Mucosa of descending colon (tissue), 3 donors: ENCODE data around the gene CHD2. TPM values are rescaled to one million over a fixed set of nuclear protein-coding genes. Genes with fewer than 3 reads are reported as not detected.

Experiments used
- ATAC-seq: fragments of 200-7000 bp; cut with Tn5 transposase; one replicate; pipeline ENCODE4 v1.9.1; 2020; ENCODE audit warnings: mild to moderate bottlenecking, moderate library complexity
- DNase-seq, 3 donors: peaks; one replicate each; pipeline ENCODE4 v3.0.0-alpha.2; 2020
- H3K36me3 ChIP-seq: fragments of 200-600 bp; one replicate; pipeline ENCODE4 v1.8.0; 2021; ENCODE audit warnings: low read depth, mild to moderate bottlenecking
- H3K4me1 ChIP-seq: fragments of 200-600 bp; one replicate; pipeline ENCODE4 v1.8.0; 2021; ENCODE audit warnings: low read depth, mild to moderate bottlenecking
- H3K4me3 ChIP-seq: fragments of 200-600 bp; one replicate; pipeline ENCODE4 v1.8.0; 2021; ENCODE audit warnings: mild to moderate bottlenecking
- H3K9me3 ChIP-seq: fragments of 200-600 bp; one replicate; pipeline ENCODE4 v1.8.0; 2021; ENCODE audit warnings: mild to moderate bottlenecking
- CTCF ChIP-seq: fragments of 200-600 bp; IDR thresholded peaks from one replicate; pipeline ENCODE4 v1.8.0; 2022; ENCODE audit warnings: antibody characterized with exemption, mild to moderate bottlenecking
- intact Hi-C, 2 donors: fragments of 100-400 bp; cut with DNase I in 1 of 2; cut with micrococcal nuclease in 1 of 2; formaldehyde crosslinking; loops; one replicate each; pipeline versions ENCODE4 v1.11.0 to v1.11.1; 2022; cut with DNase I, micrococcal nuclease
- total RNA-seq, 3 donors: library from RNA; stranded (reverse); fragmentation: NEBNext Ultra II Directional in 2 of 3; extraction: Animal tissue kit (Norgen Biotek cat#: 25700) in 2 of 3; gene quantifications; one replicate each; pipeline versions ENCODE4 v1.2.1 to v1.2.4, GENCODE V29; 2021 to 2023
- donor health status: DM: no; HTN: no; CAD: no; lungs with moderate emphysema.
- donor health status: DM: no; HTN: no; CAD: no.
- donor health status: DM: no; HTN: yes; CAD: no.

The CHD2 gene
- total RNA-seq, 3 donors from 2014 or later, result 86.2 to 128 (median 110) TPM

GRCh38 chr15:93033434-93034045 is 133.4 kb downstream of the CHD2 start:
- no peak for TF ChIP-seq CTCF
- ATAC-seq (no peak), DNase-seq (no peak)
- H3K9me3 ChIP-seq, result no peaks in the 10 kb centered on the region
- intact Hi-C loops, result no loop called here
- no peaks in the 10 kb centered on the region for H3K36me3 ChIP-seq
- peaks cover 13% of the 10 kb centered on the region for H3K4me1 ChIP-seq
- H3K4me3 ChIP-seq, result no peak overlapping the region

- DNase-seq, result no peak
- H3K4me3 ChIP-seq, result no peak overlapping the region
- no peaks in the 10 kb centered on the region for H3K36me3 ChIP-seq
- intact Hi-C loops, result no loop called here
- no peak for TF ChIP-seq CTCF
- H3K4me1 ChIP-seq, result peaks cover 6% of the 10 kb centered on the region
- ATAC-seq, result no peak
- H3K9me3 ChIP-seq, result no peaks in the 10 kb centered on the region
These were observed 134.4 kb downstream of the CHD2 start for GRCh38 chr15:93034512-93034911.

- intact Hi-C loops, result no loop called here
- Histone ChIP-seq H3K9me3 (no peaks in the 10 kb centered on the region), H3K4me1 (peaks cover 5% of the 10 kb centered on the region), H3K36me3 (no peaks in the 10 kb centered on the region), H3K4me3 (no peak overlapping the region)
- no peak for DNase-seq
- no peak for TF ChIP-seq CTCF
- no peak for ATAC-seq
These were observed 135.2 kb downstream of the CHD2 start for GRCh38 chr15:93035092-93035915.

- intact Hi-C loops, result no loop called here
- ATAC-seq (peak; percentile 67), DNase-seq (peak in 1 of 3 donors; percentile 48)
- Histone ChIP-seq H3K9me3 (no peaks in the 10 kb centered on the region), H3K36me3 (no peaks in the 10 kb centered on the region), H3K4me3 (no peak overlapping the region), H3K4me1 (peaks cover 3% of the 10 kb centered on the region)
- peak; percentile 38 for TF ChIP-seq CTCF
These were observed 136.1 kb downstream of the CHD2 start for GRCh38 chr15:93035953-93036810.

- DNase-seq (peak in 2 of 3 donors; percentile 53 to 75), ATAC-seq (peak; percentile 67)
- Histone ChIP-seq H3K9me3 (no peaks in the 10 kb centered on the region), H3K4me1 (peaks cover 3% of the 10 kb centered on the region), H3K4me3 (no peak overlapping the region), H3K36me3 (no peaks in the 10 kb centered on the region)
- intact Hi-C loops, result no loop called here
- TF ChIP-seq CTCF, result no peak
These were observed 137.1 kb downstream of the CHD2 start for GRCh38 chr15:93036951-93037819.
